A549 (cell line): ENCODE data around the gene LRRC74A. TPM values are rescaled to one million over a fixed set of nuclear protein-coding genes. Genes with fewer than 3 reads are reported as not detected.
A peak's percentile ranks its signal among the peaks of the same experiment; 100 is the strongest.

Experiments
- CBX2 ChIP-seq: fragments of 200-600 bp; sonication (generic); IDR thresholded peaks from 2 replicates; pipeline ENCODE4 v1.6.1; 2016; ENCODE audit warnings: low read depth, mild to moderate bottlenecking, borderline replicate concordance
- CHD4 ChIP-seq: fragments of 200-600 bp; sonication (generic); IDR thresholded peaks from 2 replicates; pipeline ENCODE4 v1.6.1; 2016; ENCODE audit warnings: antibody characterized with exemption, mild to moderate bottlenecking, borderline replicate concordance
- E2F6 ChIP-seq: IDR thresholded peaks from 2 replicates; pipeline ENCODE4 v1.6.1; 2012; ENCODE audit warnings: low read depth, borderline replicate concordance
- EHF ChIP-seq: fragments of 250-450 bp; sonication (Bioruptor Pico); IDR thresholded peaks from 2 replicates; pipeline ENCODE4 v1.5.0; 2020; ENCODE audit warnings: mild to moderate bottlenecking
- ESRRA ChIP-seq: fragments of 150-350 bp; IDR thresholded peaks from 2 replicates; pipeline ENCODE4 v1.6.1; 2014; ENCODE audit warnings: mild to moderate bottlenecking, low read length, borderline replicate concordance
- FOSL2 ChIP-seq, 2 experiments: fragments of 450-650 bp in 1 of 2; fragments of >200 bp in 1 of 2; sonication (Bioruptor Twin) in 1 of 2; formaldehyde crosslinking; IDR thresholded peaks; 2 replicates each; pipeline versions ENCODE4 v1.5.0 to v1.6.1; 2016 to 2020; ENCODE audit warnings: mild to moderate bottlenecking in 1 of 2, moderate library complexity in 1 of 2
- FOXS1 ChIP-seq: fragments of 250-450 bp; sonication (Bioruptor Pico); IDR thresholded peaks from 2 replicates; pipeline ENCODE4 v1.5.0; 2020; ENCODE audit warnings: mild to moderate bottlenecking, moderate library complexity
- HDAC2 ChIP-seq: fragments of 200-600 bp; sonication (generic); IDR thresholded peaks from 2 replicates; pipeline ENCODE4 v1.6.1; 2016
- HOXB13 ChIP-seq: fragments of 250-450 bp; sonication (Bioruptor Pico); IDR thresholded peaks from 2 replicates; pipeline ENCODE4 v1.5.0; 2020; ENCODE audit warnings: low read depth, mild to moderate bottlenecking, moderate library complexity
- HOXB5 ChIP-seq: fragments of 250-450 bp; sonication (Bioruptor Pico); IDR thresholded peaks from 2 replicates; pipeline ENCODE4 v1.5.0; 2020; ENCODE audit warnings: mild to moderate bottlenecking, moderate library complexity
- JUN ChIP-seq, 2 experiments: fragments of >200 bp; sonication (Bioruptor Twin); formaldehyde crosslinking; IDR thresholded peaks; 2 replicates in 1 of 2; 3 replicates in 1 of 2; pipeline ENCODE4 v1.6.1; 2016 to 2017
- JUNB ChIP-seq: fragments of >200 bp; sonication (Bioruptor Twin); formaldehyde crosslinking; IDR thresholded peaks from 2 replicates; pipeline ENCODE4 v1.6.1; 2016
- MAFK ChIP-seq: fragments of 450-650 bp; IDR thresholded peaks from 2 replicates; pipeline ENCODE4 v1.6.1; 2014; ENCODE audit not compliant: partially characterized antibody
- MAX ChIP-seq: IDR thresholded peaks from 2 replicates; pipeline ENCODE4 v1.6.1; 2012
- MAZ ChIP-seq: fragments of 150-350 bp; IDR thresholded peaks from 2 replicates; pipeline ENCODE4 v1.6.1; 2014; ENCODE audit warnings: antibody characterized with exemption, low read depth, low read length, borderline replicate concordance
- MYC ChIP-seq: IDR thresholded peaks from 2 replicates; pipeline ENCODE4 v1.6.1; 2012; ENCODE audit warnings: mild to moderate bottlenecking, inconsistent platforms, low read length, improper control_type of control experiment, borderline replicate concordance
- NFE2L2 ChIP-seq: fragments of 150-350 bp; conservative IDR thresholded peaks from 2 replicates; pipeline ENCODE4 v1.6.1; 2014; ENCODE audit warnings: low read length
- POLR2AphosphoS2 ChIP-seq: conservative IDR thresholded peaks from 2 replicates; pipeline ENCODE4 v1.6.1; 2012; ENCODE audit warnings: low read length, improper control_type of control experiment, inconsistent platforms
- RNF2 ChIP-seq: fragments of 200-600 bp; sonication (generic); IDR thresholded peaks from 2 replicates; pipeline ENCODE4 v1.6.1; 2016; ENCODE audit warnings: low read depth, mild to moderate bottlenecking, antibody characterized with exemption, moderate library complexity, borderline replicate concordance
- TFCP2L1 ChIP-seq: fragments of 250-450 bp; sonication (Bioruptor Pico); IDR thresholded peaks from 2 replicates; pipeline ENCODE4 v1.5.0; 2021; ENCODE audit warnings: mild to moderate bottlenecking
- ZC3H11A ChIP-seq: fragments of 450-650 bp; IDR thresholded peaks from 2 replicates; pipeline ENCODE4 v1.6.1; 2014; ENCODE audit warnings: antibody characterized with exemption, mild to moderate bottlenecking
- polyA plus RNA-seq, 4 experiments: library from polyadenylated mRNA; depleted of rRNA in 3 of 4; stranded (reverse); fragments of >200 nt; fragmentation: RNase III in 1 of 4; extraction: RNeasy Plus Mini Kit Qiagen cat#74134 plus additional on column Dnase treatment in 1 of 4; gene quantifications; 2 replicates in 3 of 4; 3 replicates in 1 of 4; pipeline ENCODE4 v1.2.3, GENCODE V29; 2011 to 2017
- TF ChIP-seq, protein P1 (sequence below): fragments of 450-650 bp; IDR thresholded peaks from 2 replicates; pipeline ENCODE4 v1.6.1; 2014; ENCODE audit warnings: antibody characterized with exemption
- TF ChIP-seq, protein P2 (sequence below): fragments of 150-350 bp; IDR thresholded peaks from 2 replicates; pipeline ENCODE4 v1.6.1; 2014; ENCODE audit warnings: low read depth, mild to moderate bottlenecking, low read length
- TF ChIP-seq, protein P3 (sequence below): fragments of 250-450 bp; sonication (Bioruptor Pico); IDR thresholded peaks from 2 replicates; pipeline ENCODE4 v1.5.0; 2021; ENCODE audit warnings: mild to moderate bottlenecking, moderate library complexity, borderline replicate concordance

The LRRC74A gene
- polyA plus RNA-seq, 2 of the 4 experiments (the other 2 are of a cell fraction): not detected

DNA sequence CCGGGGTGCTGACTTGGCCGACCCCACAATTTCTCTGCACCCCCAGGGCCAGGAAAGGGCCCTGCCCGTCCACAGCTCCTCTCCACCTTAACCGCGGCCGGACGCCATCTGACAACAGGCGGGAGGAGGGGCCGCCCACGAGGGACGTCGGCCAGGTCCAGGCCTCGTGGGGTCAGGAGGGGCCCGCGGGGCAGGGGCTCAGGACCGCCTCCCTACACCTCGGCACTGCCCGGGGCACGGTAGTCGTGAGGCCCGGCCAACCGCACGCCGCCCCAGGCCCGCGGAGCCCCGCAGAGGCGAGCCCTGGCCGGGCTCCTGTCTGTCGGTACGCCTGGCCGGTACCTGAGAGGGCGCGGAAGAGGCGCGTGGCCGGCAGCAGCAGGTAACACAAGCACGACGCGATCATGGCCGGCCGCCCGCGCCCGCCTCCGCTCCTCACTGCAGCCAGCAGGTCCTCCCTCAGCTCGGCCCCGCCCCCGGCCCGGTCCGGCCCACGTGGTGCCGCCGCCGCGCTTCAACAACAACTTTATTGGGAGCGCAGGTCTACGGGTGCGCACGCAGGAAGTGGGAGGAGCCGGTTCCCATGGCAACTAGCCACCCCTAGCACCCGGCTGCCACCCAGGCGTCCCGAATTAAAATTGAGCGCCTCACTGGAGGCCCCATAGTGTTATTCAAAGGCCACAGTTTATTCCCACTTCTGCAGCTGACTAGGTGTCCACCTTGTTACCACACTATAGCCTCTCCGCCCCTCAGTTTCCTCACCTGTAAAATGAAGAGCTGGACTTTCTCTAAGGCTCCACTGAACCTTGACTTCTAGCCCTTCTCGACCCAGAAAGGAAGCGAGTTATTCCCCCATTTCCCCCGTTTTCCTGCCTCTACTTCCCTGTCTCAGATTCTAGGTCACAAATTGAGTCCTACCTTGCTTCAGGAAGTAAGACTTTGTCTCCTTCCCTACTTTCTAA is 13.5 kb upstream of the LRRC74A start, which contains the start of gene ANGEL1 (continued):
- TF ChIP-seq MYC: peak; percentile 93
- no peak for TF ChIP-seq CBX2
- TF ChIP-seq E2F6: peak; percentile 71
- no peak for TF ChIP-seq EHF (CRISPR knock-in tag)
- no peak for TF ChIP-seq RNF2
- no peak for TF ChIP-seq TFCP2L1 (CRISPR knock-in tag)
- TF ChIP-seq JUN (IDR thresholded peaks at IDR 0.05): peak; percentile 47 to 83; a peak in 4 of 5 replicates
- no peak for TF ChIP-seq FOSL2 (IDR thresholded peaks at IDR 0.05)
- TF ChIP-seq FOSL2 (CRISPR knock-in tag; IDR thresholded peaks at IDR 0.05): no peak
- TF ChIP-seq ZC3H11A: no peak
- no peak for TF ChIP-seq HOXB5 (CRISPR knock-in tag)
- TF ChIP-seq, protein P1, sequence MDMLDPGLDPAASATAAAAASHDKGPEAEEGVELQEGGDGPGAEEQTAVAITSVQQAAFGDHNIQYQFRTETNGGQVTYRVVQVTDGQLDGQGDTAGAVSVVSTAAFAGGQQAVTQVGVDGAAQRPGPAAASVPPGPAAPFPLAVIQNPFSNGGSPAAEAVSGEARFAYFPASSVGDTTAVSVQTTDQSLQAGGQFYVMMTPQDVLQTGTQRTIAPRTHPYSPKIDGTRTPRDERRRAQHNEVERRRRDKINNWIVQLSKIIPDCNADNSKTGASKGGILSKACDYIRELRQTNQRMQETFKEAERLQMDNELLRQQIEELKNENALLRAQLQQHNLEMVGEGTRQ: peak; percentile 93
- no peak for TF ChIP-seq CHD4
- TF ChIP-seq, protein P2, sequence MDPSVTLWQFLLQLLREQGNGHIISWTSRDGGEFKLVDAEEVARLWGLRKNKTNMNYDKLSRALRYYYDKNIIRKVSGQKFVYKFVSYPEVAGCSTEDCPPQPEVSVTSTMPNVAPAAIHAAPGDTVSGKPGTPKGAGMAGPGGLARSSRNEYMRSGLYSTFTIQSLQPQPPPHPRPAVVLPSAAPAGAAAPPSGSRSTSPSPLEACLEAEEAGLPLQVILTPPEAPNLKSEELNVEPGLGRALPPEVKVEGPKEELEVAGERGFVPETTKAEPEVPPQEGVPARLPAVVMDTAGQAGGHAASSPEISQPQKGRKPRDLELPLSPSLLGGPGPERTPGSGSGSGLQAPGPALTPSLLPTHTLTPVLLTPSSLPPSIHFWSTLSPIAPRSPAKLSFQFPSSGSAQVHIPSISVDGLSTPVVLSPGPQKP: no peak
- no peak for TF ChIP-seq JUNB
- peak; percentile 82; the same call in 1 of the 2 replicates for TF ChIP-seq MAZ
- TF ChIP-seq, protein P3, sequence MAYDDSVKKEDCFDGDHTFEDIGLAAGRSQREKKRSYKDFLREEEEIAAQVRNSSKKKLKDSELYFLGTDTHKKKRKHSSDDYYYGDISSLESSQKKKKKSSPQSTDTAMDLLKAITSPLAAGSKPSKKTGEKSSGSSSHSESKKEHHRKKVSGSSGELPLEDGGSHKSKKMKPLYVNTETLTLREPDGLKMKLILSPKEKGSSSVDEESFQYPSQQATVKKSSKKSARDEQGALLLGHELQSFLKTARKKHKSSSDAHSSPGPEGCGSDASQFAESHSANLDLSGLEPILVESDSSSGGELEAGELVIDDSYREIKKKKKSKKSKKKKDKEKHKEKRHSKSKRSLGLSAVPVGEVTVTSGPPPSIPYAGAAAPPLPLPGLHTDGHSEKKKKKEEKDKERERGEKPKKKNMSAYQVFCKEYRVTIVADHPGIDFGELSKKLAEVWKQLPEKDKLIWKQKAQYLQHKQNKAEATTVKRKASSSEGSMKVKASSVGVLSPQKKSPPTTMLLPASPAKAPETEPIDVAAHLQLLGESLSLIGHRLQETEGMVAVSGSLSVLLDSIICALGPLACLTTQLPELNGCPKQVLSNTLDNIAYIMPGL (CRISPR knock-in tag): no peak
- TF ChIP-seq HOXB13 (CRISPR knock-in tag): no peak
- TF ChIP-seq MAX: peak; percentile 99
- no peak for TF ChIP-seq NFE2L2
- no peak for TF ChIP-seq ESRRA
- TF ChIP-seq HDAC2: no peak
- no peak for TF ChIP-seq POLR2AphosphoS2
- TF ChIP-seq FOXS1 (CRISPR knock-in tag): no peak
- no peak for TF ChIP-seq MAFK
- TF ChIP-seq, all 56 proteins: peak for 12
